NOMO-1 (cell line): Measurements from ENCODE around the gene GATA6.

Source experiments
- DNase-seq, 2 experiments: peaks; one replicate each; lab custom pipeline; 2025; ENCODE audit not compliant: unreplicated experiment in 2 of 2; lab: John Stamatoyannopoulos, UW

GATA6 gene

DNA sequence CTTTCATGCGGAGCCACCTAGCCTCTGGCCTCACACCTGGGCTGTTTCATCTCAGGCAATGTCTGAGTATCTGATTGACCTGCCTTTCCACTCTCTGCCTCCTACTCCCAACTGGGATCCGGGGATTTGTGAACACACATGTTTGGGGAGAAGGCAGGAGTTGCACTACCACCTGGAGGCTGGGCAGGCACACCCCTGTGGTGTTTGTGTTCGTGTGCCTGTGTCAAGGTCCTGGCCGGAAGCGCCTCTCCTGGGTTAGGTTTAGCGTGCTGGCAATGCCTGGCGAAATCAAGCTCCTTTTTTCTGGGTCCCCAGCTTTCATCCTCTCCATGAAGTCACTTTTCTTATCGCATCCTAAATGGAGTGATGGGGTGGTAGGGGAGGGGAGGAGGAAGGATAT, 63.9 kb downstream of the GATA6 start:
- DNase-seq = no peak

DNA sequence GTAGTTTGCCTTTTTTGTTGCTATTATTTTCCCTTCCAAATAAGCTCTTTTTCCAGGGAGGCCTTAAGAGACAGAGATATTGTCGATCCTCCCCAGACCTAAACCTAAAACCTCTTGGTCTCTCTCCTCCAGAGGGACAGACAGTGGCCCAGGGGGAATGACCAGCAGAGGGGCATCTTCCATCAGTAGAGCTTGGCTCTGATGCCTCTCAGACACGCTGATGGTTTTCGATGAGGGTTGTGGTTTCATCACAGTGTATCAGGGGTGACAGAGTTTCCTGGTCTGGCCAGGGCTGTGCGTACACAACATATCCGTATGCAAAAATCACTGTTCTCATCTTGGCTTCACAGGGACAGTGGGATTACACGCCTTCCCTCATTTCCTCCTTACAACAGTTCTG, 68.6 kb downstream of the GATA6 start:
- no peak for DNase-seq

DNA sequence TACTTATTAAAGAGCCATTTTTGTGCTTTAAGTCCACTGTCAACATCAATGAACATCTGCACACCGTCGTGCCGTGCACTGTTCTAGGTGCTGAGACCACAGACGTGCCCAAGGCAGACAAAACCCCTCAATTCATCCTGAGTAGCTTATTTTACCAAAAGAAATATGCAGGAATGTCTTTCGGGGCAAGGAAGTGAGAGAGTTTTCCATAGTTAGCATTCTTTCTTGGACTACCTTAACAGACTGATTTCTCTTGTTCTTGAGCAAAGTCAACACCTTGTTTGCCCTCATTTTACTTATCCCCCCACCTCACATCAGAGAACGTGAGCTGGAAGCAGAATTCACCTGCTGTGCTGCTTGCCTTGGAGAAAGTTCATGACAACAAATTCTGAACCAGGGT, 69.3 kb downstream of the GATA6 start:
- no peak for DNase-seq

DNA sequence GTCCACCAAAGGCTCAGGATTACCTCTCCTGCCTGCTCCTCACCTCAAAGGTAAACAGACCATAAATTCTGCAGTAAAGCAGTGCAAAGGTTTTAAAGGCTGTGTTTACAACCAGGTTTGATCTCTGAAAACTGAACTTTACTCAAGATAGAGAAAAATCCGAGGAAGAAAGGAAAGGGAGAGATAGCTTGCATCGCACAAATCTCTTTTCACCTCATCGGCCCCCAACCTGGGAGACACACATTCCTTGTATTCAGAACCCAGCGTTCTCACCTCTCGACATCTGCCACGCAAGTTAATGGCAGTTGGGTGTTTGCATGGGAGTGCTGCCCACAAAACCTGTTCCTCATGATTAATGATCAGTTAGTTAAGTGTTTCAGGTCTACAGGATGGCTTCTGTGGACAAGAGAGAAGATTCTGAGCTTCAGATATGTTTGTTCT, 72.6 kb downstream of the GATA6 start:
- no peak for DNase-seq

DNA sequence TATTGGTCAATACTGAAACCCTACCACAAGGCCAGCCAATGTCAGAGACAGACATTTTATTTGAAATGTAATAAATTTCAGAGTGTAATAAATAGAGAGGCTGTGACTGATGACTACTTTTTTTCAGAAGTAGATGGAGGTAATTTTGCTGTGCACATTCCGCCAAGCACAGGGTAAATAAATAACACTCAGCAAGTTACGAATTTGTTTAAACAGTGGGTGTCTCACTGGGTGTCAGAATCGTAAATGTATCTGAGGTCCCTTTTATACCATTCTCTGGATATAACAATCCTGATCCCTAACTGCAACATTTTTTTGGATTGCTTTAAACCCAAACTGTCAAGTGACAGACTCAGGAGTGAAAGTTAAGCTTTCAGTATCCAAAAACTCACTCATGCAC, 74.1 kb downstream of the GATA6 start:
- no peak for DNase-seq

DNA sequence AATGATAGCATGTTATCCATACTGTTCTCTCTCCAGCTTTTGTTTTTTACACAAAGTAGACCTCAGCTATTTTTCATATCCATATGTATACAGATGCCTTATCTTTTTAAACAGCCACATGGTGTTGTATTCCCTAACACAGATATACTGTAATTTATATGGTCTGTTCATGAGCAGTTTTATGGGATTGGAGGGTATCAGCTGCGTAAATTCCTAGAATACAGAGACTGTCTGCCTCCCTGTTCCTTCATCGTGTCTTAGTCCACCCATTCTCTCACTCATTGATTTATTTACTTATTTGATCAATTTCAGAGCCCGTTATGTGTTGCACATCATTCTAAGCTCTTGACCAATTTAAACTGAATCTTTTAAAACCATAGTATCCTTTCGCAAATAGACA, 80.6 kb downstream of the GATA6 start:
- DNase-seq = no peak

DNA sequence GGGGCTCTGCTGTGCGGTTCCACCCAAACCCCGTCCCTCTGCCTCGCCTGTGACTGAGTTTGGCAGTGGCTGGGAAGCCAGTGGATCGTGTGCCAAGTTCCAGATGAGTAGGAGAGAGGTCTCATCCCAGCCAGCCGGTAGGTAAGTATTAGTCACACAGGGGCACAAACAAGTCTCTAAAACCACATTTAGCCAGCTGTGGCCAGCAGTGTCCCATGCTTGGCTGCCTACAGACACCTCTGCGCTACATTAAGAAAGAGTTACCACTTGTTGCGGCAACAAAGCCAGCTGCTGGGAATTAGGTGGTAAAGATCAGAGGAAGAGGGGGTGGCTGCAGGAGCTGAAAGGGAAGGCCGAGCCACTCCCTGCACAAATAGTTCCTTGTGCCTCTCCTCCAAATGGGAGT, 81.2 kb downstream of the GATA6 start:
- DNase-seq = no peak
